WTC11 (cell line): ENCODE results near the gene RARA. TPM values are rescaled to one million over a fixed set of nuclear protein-coding genes. Genes with fewer than 3 reads are reported as not detected.
A peak's percentile ranks its signal among the peaks of the same experiment; 100 is the strongest.

Experiments used
- ATAC-seq: fragments of 200-7000 bp; cut with Tn5 transposase; 2 replicates; pipeline ENCODE4 v1.10.0; 2021; ENCODE audit warnings: mild to moderate bottlenecking, moderate library complexity
- CTCF ChIA-PET: fragments of 300-600 bp; sonication (Branson Sonifier 250); formaldehyde crosslinking; loops from one replicate; lab custom pipeline; 2021; ENCODE audit warnings: antibody characterized with exemption; lab: Charles Lee
- POLR2A ChIA-PET: fragments of 350-600 bp; sonication (Branson Sonifier 250); formaldehyde crosslinking; loops from one replicate; lab custom pipeline; 2021; ENCODE audit warnings: antibody characterized with exemption; lab: Charles Lee
- DNase-seq: peaks from one replicate; pipeline ENCODE4 v3.0.0; 2021; ENCODE audit warnings: low spot score
- H3K27ac Mint-ChIP-seq: 2 replicates; pipeline ENCODE4 v1.8.0; 2021; ENCODE audit warnings: mixed read lengths
- H3K27me3 Mint-ChIP-seq: 2 replicates; pipeline ENCODE4 v1.8.0; 2021; ENCODE audit warnings: low read depth, mild to moderate bottlenecking, moderate library complexity, mixed read lengths
- H3K36me3 Mint-ChIP-seq: 2 replicates; pipeline ENCODE4 v1.8.0; 2021; ENCODE audit warnings: mixed read lengths
- H3K4me1 Mint-ChIP-seq: 2 replicates; pipeline ENCODE4 v1.8.0; 2022; ENCODE audit warnings: mixed read lengths
- H3K4me3 Mint-ChIP-seq: 2 replicates; pipeline ENCODE4 v1.8.0; 2021; ENCODE audit warnings: mild to moderate bottlenecking, moderate library complexity, mixed read lengths
- H3K9me3 Mint-ChIP-seq: 2 replicates; pipeline ENCODE4 v1.8.0; 2021; ENCODE audit warnings: mixed read lengths
- ARID4B ChIP-seq: sonication (generic); formaldehyde crosslinking; IDR thresholded peaks from 2 replicates; pipeline ENCODE4 v1.8.0; 2023; ENCODE audit warnings: missing genetic modification reagents, mild to moderate bottlenecking, borderline replicate concordance
- ATF2 ChIP-seq: sonication (generic); formaldehyde crosslinking; IDR thresholded peaks from 2 replicates; pipeline ENCODE4 v1.8.1; 2022; ENCODE audit warnings: low read depth, missing genetic modification reagents, borderline replicate concordance
- ATF6 ChIP-seq: sonication (generic); formaldehyde crosslinking; IDR thresholded peaks from 2 replicates; pipeline ENCODE4 v1.8.1; 2023; ENCODE audit warnings: mild to moderate bottlenecking, missing genetic modification reagents
- ESRRA ChIP-seq: sonication (generic); formaldehyde crosslinking; IDR thresholded peaks from 2 replicates; pipeline ENCODE4 v1.8.1; 2022; ENCODE audit warnings: mild to moderate bottlenecking, missing genetic modification reagents, borderline replicate concordance
- ETV6 ChIP-seq: sonication (generic); formaldehyde crosslinking; IDR thresholded peaks from 2 replicates; pipeline ENCODE4 v1.8.1; 2022; ENCODE audit warnings: mild to moderate bottlenecking, missing genetic modification reagents
- PREB ChIP-seq: sonication (generic); formaldehyde crosslinking; IDR thresholded peaks from 2 replicates; pipeline ENCODE4 v1.8.1; 2022; ENCODE audit warnings: mild to moderate bottlenecking, missing genetic modification reagents, moderate library complexity, borderline replicate concordance
- PRRX2 ChIP-seq: fragments of 250-450 bp; sonication (Bioruptor Pico); IDR thresholded peaks from 2 replicates; pipeline ENCODE4 v1.8.0; 2021; ENCODE audit warnings: mild to moderate bottlenecking
- TEAD4 ChIP-seq: sonication (generic); formaldehyde crosslinking; IDR thresholded peaks from 2 replicates; pipeline ENCODE4 v1.8.0; 2022; ENCODE audit warnings: mild to moderate bottlenecking, missing genetic modification reagents
- TP53 ChIP-seq: sonication (generic); formaldehyde crosslinking; IDR thresholded peaks from 2 replicates; pipeline ENCODE4 v1.8.1; 2023; ENCODE audit warnings: mild to moderate bottlenecking, missing genetic modification reagents
- USF2 ChIP-seq: sonication (generic); formaldehyde crosslinking; IDR thresholded peaks from 2 replicates; pipeline ENCODE4 v1.8.1; 2023; ENCODE audit warnings: mild to moderate bottlenecking, missing genetic modification reagents, moderate library complexity
- ZNF219 ChIP-seq: sonication (generic); formaldehyde crosslinking; IDR thresholded peaks from 2 replicates; pipeline ENCODE4 v1.8.0; 2023; ENCODE audit warnings: missing genetic modification reagents, mild to moderate bottlenecking, borderline replicate concordance
- ZNF232 ChIP-seq: sonication (generic); formaldehyde crosslinking; IDR thresholded peaks from 2 replicates; pipeline ENCODE4 v1.8.0; 2022; ENCODE audit warnings: mild to moderate bottlenecking, missing genetic modification reagents
- ZNF425 ChIP-seq: fragments of 250-450 bp; sonication (Bioruptor Pico); conservative IDR thresholded peaks from 2 replicates; pipeline ENCODE4 v1.9.0; 2021; ENCODE audit warnings: mild to moderate bottlenecking
- ZNF512 ChIP-seq: sonication (generic); formaldehyde crosslinking; IDR thresholded peaks from 2 replicates; pipeline ENCODE4 v1.8.1; 2022; ENCODE audit warnings: missing genetic modification reagents, borderline replicate concordance
- total RNA-seq: library from RNA; stranded (reverse); gene quantifications from 3 replicates; pipeline ENCODE4 v1.2.3, GENCODE V29; 2021

RARA gene
- total RNA-seq, 1 experiment from 2014 or later: 20.7 TPM

GRCh38 chr17:40317345-40317873 is 8.4 kb downstream of the RARA start (continued):
- TF ChIP-seq USF2 (CRISPR knock-in tag): no peak
- TF ChIP-seq ATF6 (CRISPR knock-in tag): no peak

GRCh38 chr17:40317880-40318829 is 9.2 kb downstream of the RARA start:
- no peaks in the 10 kb centered on the region for H3K36me3 Mint-ChIP-seq
- DNase-seq (peak; percentile 96), ATAC-seq (peak; percentile 93)
- ChIA-PET POLR2A (interaction anchor here (1.0 to 2.0 kb wide), 5 partner anchors 9 to 30 kb away, joined by 3 to 17 read pairs (median 5); no protein-coding TSS in a partner anchor), CTCF (interaction anchor here (0.7 to 3.5 kb wide), 43 partner anchors 8 to 1421 kb away, joined by 3 to 117 read pairs (median 4); partner anchors contain the start of genes CDC6, RARA, TOP2A and WIPF2)
- H3K4me3 Mint-ChIP-seq: peak overlapping the region; percentile 90
- no peaks in the 10 kb centered on the region for H3K9me3 Mint-ChIP-seq
- H3K27me3 Mint-ChIP-seq: peaks cover 22% of the 10 kb centered on the region
- H3K27ac Mint-ChIP-seq: peak overlapping the region; percentile 97
- peaks cover 74% of the 10 kb centered on the region for H3K4me1 Mint-ChIP-seq
- TF ChIP-seq ARID4B (0 out of 2 replicates have a peak, but pooled peaks have one; percentile 39), TEAD4 (CRISPR knock-in tag) (no peak), ESRRA (CRISPR knock-in tag) (no peak), ZNF219 (no peak), PRRX2 (CRISPR knock-in tag) (no peak), ZNF512 (CRISPR knock-in tag) (no peak), ETV6 (CRISPR knock-in tag) (peak; percentile 21; the same call in 1 of the 2 replicates), PREB (no peak), ATF2 (no peak), ZNF232 (CRISPR knock-in tag) (peak; percentile 40; the same call in 1 of the 2 replicates), ZNF425 (CRISPR knock-in tag) (no peak), ATF6 (CRISPR knock-in tag) (no peak), TP53 (no peak)
